Tibial nerve (tissue), 4 donors: Measurements from ENCODE around the gene IL1R2. TPM values are rescaled to one million over a fixed set of nuclear protein-coding genes. Genes with fewer than 3 reads are reported as not detected.

Source experiments
- DNase-seq, 2 donors: peaks; one replicate each; pipeline ENCODE4 v3.0.0-alpha.2; 2019; ENCODE audit warnings: low spot score in 2 of 2
- H3K27ac ChIP-seq, 4 donors: fragments of 200-600 bp; sonication (generic) in 3 of 4; one replicate each; pipeline ENCODE4 v1.5.1; 2017 to 2019; ENCODE audit warnings: mild to moderate bottlenecking in 1 of 4
- H3K27me3 ChIP-seq, 2 donors: fragments of 200-600 bp; sonication (generic) in 1 of 2; one replicate each; pipeline versions ENCODE4 v1.5.1 to v1.6.0; 2017 to 2019
- H3K36me3 ChIP-seq, 3 donors: fragments of 200-600 bp; sonication (generic); one replicate each; pipeline ENCODE4 v1.5.1; 2018 to 2019
- H3K4me1 ChIP-seq, 4 donors: fragments of 200-600 bp; sonication (generic) in 3 of 4; one replicate each; pipeline ENCODE4 v1.5.1; 2017 to 2019
- H3K4me3 ChIP-seq, 4 donors: fragments of 200-600 bp; sonication (generic) in 3 of 4; one replicate each; pipeline ENCODE4 v1.5.1; 2017 to 2019; ENCODE audit warnings: mild to moderate bottlenecking in 1 of 4, moderate library complexity in 1 of 4
- H3K9me3 ChIP-seq, 4 donors: fragments of 200-600 bp; sonication (generic) in 3 of 4; one replicate each; pipeline ENCODE4 v1.5.1; 2017 to 2019
- EP300 ChIP-seq, 2 donors: sonication (generic); formaldehyde crosslinking; IDR thresholded peaks; one replicate each; pipeline ENCODE4 v1.6.1; 2017; ENCODE audit warnings: antibody characterized with exemption in 2 of 2, mild to moderate bottlenecking in 1 of 2
- POLR2A ChIP-seq, 2 donors: fragments of 450-650 bp; IDR thresholded peaks; one replicate each; pipeline ENCODE4 v1.6.1; 2017; ENCODE audit warnings: antibody characterized with exemption in 2 of 2, mild to moderate bottlenecking in 2 of 2, moderate library complexity in 2 of 2
- WGBS, 2 donors: methylation state at CpG; one replicate each; pipeline ENCODE4 v1.1.5; 2018; 5-methylcytosine and 5-hydroxymethylcytosine counted together
- total RNA-seq, 4 donors: library from RNA; depleted of rRNA; stranded (reverse); fragments of >200 nt; gene quantifications; one replicate each; pipeline ENCODE4 v1.1.0, GENCODE V29; 2016
- TF ChIP-seq, protein P1 (sequence below), 5 experiments: fragments of 200-600 bp in 3 of 5; fragments of 450-650 bp in 2 of 5; sonication (generic) in 3 of 5; IDR thresholded peaks; one replicate each; pipeline ENCODE4 v1.5.1; 2016 to 2019; ENCODE audit warnings: antibody characterized with exemption in 5 of 5, mild to moderate bottlenecking in 3 of 5, moderate library complexity in 2 of 5

IL1R2 gene
- total RNA-seq, 4 donors from 2014 or later = 3.6 to 17.7 (median 7.5) TPM

DNA sequence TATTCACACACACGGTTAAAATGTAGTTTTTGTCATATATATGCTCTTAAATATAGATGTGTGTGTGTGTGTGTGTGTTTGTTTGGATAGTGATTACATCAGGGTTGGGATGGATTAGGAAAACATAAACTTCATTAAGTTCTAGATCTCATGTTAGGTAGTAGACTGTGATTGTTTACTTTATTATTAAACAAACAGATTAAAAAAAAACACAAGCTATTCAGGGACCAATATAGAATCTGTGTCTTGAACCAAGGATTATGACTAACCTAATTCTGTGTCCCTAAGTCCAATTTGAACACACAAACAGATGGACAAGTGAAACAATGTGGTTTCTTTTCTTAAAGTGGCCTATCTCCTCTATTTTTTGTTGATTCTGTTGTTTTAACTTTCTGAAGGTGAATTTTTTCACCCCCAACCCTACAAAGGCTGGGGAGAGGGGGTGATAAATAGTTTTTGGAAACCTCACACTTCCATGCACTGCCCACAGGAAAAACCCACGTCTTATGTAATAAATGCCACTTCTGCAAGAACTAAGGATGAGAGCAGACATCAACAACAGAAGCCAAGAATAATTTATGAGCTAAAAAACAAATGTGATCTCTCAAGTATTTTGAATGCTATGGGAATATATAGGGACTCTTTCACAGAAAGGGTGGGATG is 40.7 kb downstream of the IL1R2 start:
- DNase-seq = no peak
- no peak overlapping the region for H3K4me3 ChIP-seq
- H3K9me3 ChIP-seq = no peaks in the 10 kb centered on the region
- TF ChIP-seq, protein P1, sequence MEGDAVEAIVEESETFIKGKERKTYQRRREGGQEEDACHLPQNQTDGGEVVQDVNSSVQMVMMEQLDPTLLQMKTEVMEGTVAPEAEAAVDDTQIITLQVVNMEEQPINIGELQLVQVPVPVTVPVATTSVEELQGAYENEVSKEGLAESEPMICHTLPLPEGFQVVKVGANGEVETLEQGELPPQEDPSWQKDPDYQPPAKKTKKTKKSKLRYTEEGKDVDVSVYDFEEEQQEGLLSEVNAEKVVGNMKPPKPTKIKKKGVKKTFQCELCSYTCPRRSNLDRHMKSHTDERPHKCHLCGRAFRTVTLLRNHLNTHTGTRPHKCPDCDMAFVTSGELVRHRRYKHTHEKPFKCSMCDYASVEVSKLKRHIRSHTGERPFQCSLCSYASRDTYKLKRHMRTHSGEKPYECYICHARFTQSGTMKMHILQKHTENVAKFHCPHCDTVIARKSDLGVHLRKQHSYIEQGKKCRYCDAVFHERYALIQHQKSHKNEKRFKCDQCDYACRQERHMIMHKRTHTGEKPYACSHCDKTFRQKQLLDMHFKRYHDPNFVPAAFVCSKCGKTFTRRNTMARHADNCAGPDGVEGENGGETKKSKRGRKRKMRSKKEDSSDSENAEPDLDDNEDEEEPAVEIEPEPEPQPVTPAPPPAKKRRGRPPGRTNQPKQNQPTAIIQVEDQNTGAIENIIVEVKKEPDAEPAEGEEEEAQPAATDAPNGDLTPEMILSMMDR (IDR thresholded peaks at IDR 0.05) = no peak
- no peak for TF ChIP-seq EP300 (IDR thresholded peaks at IDR 0.05)
- TF ChIP-seq POLR2A (IDR thresholded peaks at IDR 0.05) = no peak
- H3K27me3 ChIP-seq = no peaks in the 10 kb centered on the region
- H3K27ac ChIP-seq = peak overlapping the region in 3 of 4 donors; percentile 34 to 65 (median 60)
- peaks cover 0 to 41% (median 21%) of the 10 kb centered on the region in 4 donors for H3K4me1 ChIP-seq
- no peaks in the 10 kb centered on the region for H3K36me3 ChIP-seq
- WGBS, 2 donors = 54 to 62% methylated on average over 2 of the region's 2 CpGs

DNA sequence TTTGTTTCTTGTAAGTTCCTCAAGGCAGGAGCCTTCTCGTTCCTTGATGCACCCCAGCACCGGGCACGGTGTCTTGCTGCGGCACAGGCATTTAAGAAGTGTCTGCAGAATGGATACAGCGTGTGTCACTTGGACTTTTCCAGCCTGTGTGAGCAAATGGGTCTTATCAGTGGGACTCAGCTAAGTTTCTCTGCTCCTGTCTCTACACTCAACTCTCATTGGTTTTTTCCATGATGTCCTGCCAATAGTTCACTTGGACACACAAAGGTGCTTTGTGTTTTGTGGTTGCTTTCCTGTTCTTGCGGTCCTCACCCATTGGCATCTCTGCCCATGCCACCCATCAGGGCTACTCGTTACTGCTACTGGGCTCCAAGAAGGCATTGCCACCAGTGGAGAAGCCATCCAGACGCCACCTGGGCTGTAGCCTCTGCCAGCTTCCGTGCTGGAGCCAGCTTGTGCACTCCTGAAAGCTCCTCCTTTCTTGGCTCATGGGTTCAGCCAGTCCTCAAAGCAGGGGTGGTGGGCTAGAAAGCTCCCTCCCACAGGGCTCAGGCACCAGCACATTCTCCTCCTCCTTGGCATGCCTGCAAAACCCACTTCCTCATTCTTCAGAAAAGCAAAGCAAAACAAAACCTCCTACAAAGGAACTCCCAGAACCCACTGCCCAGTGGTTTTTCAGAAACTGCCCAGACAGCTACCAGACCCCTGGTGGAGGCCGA is 41.4 kb downstream of the IL1R2 start:
- Histone ChIP-seq H3K36me3 (no peaks in the 10 kb centered on the region), H3K27me3 (no peaks in the 10 kb centered on the region), H3K4me1 (peaks cover 0 to 40% (median 24%) of the 10 kb centered on the region in 4 donors), H3K4me3 (no peak overlapping the region), H3K9me3 (no peaks in the 10 kb centered on the region), H3K27ac (peak overlapping the region in 3 of 4 donors; percentile 34 to 65 (median 60))
- WGBS, 2 donors = 49 to 58% methylated on average over 10 of the region's 10 CpGs
- peak in 1 of 2 donors; percentile 60 for DNase-seq
- TF ChIP-seq, protein P1 (IDR thresholded peaks at IDR 0.05) = no peak
- peak in 1 of 2 donors; percentile 55 for TF ChIP-seq EP300 (IDR thresholded peaks at IDR 0.05)

DNA sequence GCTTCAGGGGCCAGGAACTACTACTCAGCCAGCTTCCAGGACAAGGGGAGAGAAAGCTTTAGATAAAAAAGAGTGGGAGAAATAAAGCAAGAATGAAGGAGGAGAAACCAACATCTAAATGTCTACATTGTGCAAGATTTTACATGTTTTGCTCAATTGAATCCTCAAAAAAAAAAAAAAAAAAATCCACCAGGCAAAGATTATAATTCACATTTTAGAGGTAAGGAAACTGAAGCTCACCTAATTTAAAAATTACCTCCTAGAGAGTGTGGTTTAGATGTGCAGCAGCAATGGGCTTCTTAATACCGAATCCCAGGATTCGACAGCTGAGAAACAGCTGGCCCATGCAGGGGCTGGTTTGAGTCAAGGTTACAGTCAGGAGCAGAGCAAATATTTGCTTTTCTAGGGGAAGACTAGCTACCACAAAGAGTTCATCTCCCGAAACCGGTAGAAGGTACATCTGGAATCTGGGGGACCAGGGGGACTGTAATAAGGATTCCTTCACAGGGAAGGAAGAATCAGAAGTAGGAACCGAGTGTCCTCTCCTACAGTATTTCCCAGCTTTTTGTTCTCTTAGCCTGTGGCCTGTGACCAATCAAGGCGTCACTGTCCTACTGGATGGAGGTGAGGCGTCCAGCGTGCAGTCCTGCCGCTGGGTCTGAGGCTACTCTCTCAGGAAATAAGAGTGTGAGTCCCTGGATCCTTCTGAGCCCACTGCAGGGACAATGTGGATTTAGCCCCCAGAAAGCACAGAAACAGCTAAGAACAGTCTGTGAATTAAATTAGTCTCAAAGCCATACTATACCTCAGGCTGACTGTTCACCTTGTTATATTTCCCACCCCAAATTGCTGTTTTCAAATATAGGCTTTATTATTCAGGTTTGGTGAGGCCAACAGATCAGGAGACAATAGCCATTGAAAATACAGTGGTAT is 42.3 kb downstream of the IL1R2 start:
- H3K4me3 ChIP-seq = no peak overlapping the region
- no peaks in the 10 kb centered on the region for H3K9me3 ChIP-seq
- H3K36me3 ChIP-seq = no peaks in the 10 kb centered on the region
- TF ChIP-seq, protein P1 (IDR thresholded peaks at IDR 0.05) = no peak
- no peak for TF ChIP-seq EP300 (IDR thresholded peaks at IDR 0.05)
- TF ChIP-seq POLR2A (IDR thresholded peaks at IDR 0.05) = no peak
- 72 to 77% methylated on average over 9 of the region's 9 CpGs for WGBS, 2 donors
- no peaks in the 10 kb centered on the region for H3K27me3 ChIP-seq
- DNase-seq = no peak
- H3K27ac ChIP-seq = peak overlapping the region in 3 of 4 donors; percentile 44 to 65 (median 60)
- peaks cover 0 to 42% (median 24%) of the 10 kb centered on the region in 4 donors for H3K4me1 ChIP-seq

DNA sequence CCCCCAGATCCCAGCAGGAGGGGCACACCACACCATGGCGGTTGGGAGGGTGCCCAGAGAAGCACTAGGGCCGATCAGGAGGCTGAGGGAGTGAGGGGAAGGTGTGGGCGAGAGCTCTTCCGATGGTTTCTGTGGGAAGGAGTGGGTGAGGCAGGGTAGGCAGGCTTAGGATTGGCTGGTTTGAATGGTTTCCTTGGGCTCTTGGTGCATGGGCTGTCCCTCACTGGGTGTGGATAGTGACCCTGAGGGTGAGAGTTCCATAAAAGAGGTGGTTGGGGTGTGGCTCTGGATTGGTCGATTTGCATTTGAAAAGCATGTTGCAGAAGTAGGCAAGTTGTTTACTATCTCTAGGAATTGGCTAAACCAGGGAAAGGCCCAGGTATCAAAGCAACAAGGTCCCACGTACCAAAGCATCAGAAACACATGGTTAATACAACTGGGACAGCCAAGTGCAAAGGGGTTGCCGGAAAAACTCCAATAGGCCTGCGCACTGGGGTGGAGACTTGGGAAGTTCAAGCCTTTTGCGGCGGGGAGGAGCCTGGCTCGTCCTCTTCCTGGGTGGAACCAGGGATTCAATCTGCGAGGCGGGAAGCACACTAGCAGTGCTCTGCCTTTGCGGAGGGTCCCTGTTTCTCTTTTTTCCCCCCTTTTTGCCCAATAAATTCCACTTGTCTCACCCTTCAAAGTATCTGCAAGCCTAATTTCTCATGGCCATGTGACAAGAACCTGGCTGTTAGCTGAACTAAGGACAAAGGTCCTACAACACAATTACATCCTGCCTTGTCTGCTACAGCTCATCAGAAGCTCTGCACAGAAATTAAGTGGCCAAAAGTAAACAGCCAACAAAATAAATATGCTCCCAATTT is 43.2 kb downstream of the IL1R2 start:
- Histone ChIP-seq H3K4me3 (no peak overlapping the region), H3K4me1 (peaks cover 0 to 42% (median 24%) of the 10 kb centered on the region in 4 donors), H3K9me3 (no peaks in the 10 kb centered on the region), H3K36me3 (no peaks in the 10 kb centered on the region), H3K27ac (peak overlapping the region in 3 of 4 donors; percentile 44 to 65 (median 60)), H3K27me3 (no peaks in the 10 kb centered on the region)
- DNase-seq = no peak
- TF ChIP-seq EP300 (IDR thresholded peaks at IDR 0.05) (no peak), POLR2A (IDR thresholded peaks at IDR 0.05) (no peak)
- TF ChIP-seq, protein P1 (IDR thresholded peaks at IDR 0.05) = no peak
- 73 to 83% methylated on average over 14 of the region's 14 CpGs for WGBS, 2 donors
